Hepatic stellate cell (primary cell): ENCODE results near the gene PCDHGA6.
"Not testable (repeated sequence)": the region's sequence is repeated elsewhere in the genome, so short reads cannot be mapped to it uniquely, and the experiment has no call there.

Source experiments
- DNase-seq: peaks from one replicate; pipeline ENCODE4 v3.0.0; 2011; ENCODE audit warnings: low spot score

The PCDHGA6 gene

GRCh38 chr5:141373673-141374317, at the start of gene PCDHGA6:
TSS of gene PCDHGA6 (plus strand) at chr5:141373891. CDS start at chr5:141374084, 193 bp downstream.
- no peak for DNase-seq

GRCh38 chr5:141326088-141326854, 47.4 kb upstream of the PCDHGA6 start:
- peak; percentile 82 for DNase-seq

- no peak for DNase-seq
These were observed 45.5 kb upstream of the PCDHGA6 start for GRCh38 chr5:141328231-141328630.

- peak; percentile 62 for DNase-seq
These were observed 43.2 kb upstream of the PCDHGA6 start, which contains the start of gene PCDHGA1 for GRCh38 chr5:141330299-141331080. TSS of gene PCDHGA1 (plus strand) at chr5:141330514.

- DNase-seq: not testable (repeated sequence)
These were observed 41.1 kb upstream of the PCDHGA6 start for GRCh38 chr5:141332571-141332970.

- DNase-seq: peak; percentile 79
These were observed 35.0 kb upstream of the PCDHGA6 start, which contains the start of gene PCDHGA2 for GRCh38 chr5:141338538-141339306. TSS of gene PCDHGA2 (plus strand) at chr5:141338760.

GRCh38 chr5:141340781-141341354, 32.8 kb upstream of the PCDHGA6 start:
- not testable (repeated sequence) for DNase-seq

- DNase-seq: no peak
These were observed 30.9 kb upstream of the PCDHGA6 start for GRCh38 chr5:141342773-141343172.

- DNase-seq: no peak
These were observed 30.3 kb upstream of the PCDHGA6 start, which contains the start of gene PCDHGA3 for GRCh38 chr5:141343242-141343952. TSS of gene PCDHGA3 (plus strand) at chr5:141343829. CDS start at chr5:141344034, 205 bp downstream.

- no peak for DNase-seq
These were observed 29.7 kb upstream of the PCDHGA6 start for GRCh38 chr5:141343953-141344463.

GRCh38 chr5:141345327-141345726, 28.4 kb upstream of the PCDHGA6 start:
- DNase-seq: no peak

- DNase-seq: not testable (repeated sequence)
These were observed 27.7 kb upstream of the PCDHGA6 start for GRCh38 chr5:141346017-141346416.

- DNase-seq: peak; percentile 46
These were observed 23.6 kb upstream of the PCDHGA6 start, which contains the start of gene PCDHGB1 for GRCh38 chr5:141349917-141350619. TSS of gene PCDHGB1 (plus strand) at chr5:141350099. CDS start at chr5:141350261, 162 bp downstream.

- no peak for DNase-seq
These were observed 22.1 kb upstream of the PCDHGA6 start for GRCh38 chr5:141351591-141351990.

- DNase-seq: no peak
These were observed 18.7 kb upstream of the PCDHGA6 start, which contains the start of gene PCDHGA4 for GRCh38 chr5:141354900-141355469. TSS of gene PCDHGA4 (plus strand) at chr5:141355021. CDS start at chr5:141355108, 87 bp downstream.

GRCh38 chr5:141355641-141356040, 18.1 kb upstream of the PCDHGA6 start:
- DNase-seq: no peak

- no peak for DNase-seq
These were observed 17.6 kb upstream of the PCDHGA6 start for GRCh38 chr5:141356133-141356532.

- no peak for DNase-seq
These were observed 16.7 kb upstream of the PCDHGA6 start for GRCh38 chr5:141356950-141357349.
